ENCODE measurements around the gene GPR62.
"Not testable (repeated sequence)": the region's sequence is repeated elsewhere in the genome, so short reads cannot be mapped to it uniquely, and the experiment has no call there.

GPR62 gene

GRCh38 chr3:51988286-51989146 lies 33.3 kb downstream of the GPR62 start:
- H3K9me3 ChIP-seq (ENCODE audit: control insufficient read depth in 1 of 2, low read length in 2 of 2) = no peaks in the 10 kb centered on the region
- H3K36me3 ChIP-seq (ENCODE audit: control insufficient read depth in 1 of 2, insufficient read depth in 2 of 2, low read length in 2 of 2) = peaks cover 7 to 18% of the 10 kb centered on the region in 2 donors
- peaks cover 0 to 14% of the 10 kb centered on the region in 2 donors for H3K4me1 ChIP-seq (ENCODE audit: control insufficient read depth in 1 of 2, insufficient read depth in 2 of 2, low read length in 2 of 2)
- no peak overlapping the region for H3K27ac ChIP-seq (ENCODE audit: low read length)
- no peaks in the 10 kb centered on the region for H3K27me3 ChIP-seq (ENCODE audit: low read depth, low read length)
- no peak overlapping the region for H3K4me3 ChIP-seq (ENCODE audit: low read depth in 1 of 2, low read length in 2 of 2)

GRCh38 chr3:51990501-51990971 lies 35.4 kb downstream of the GPR62 start:
- H3K9me3 ChIP-seq (ENCODE audit: control insufficient read depth in 1 of 2, low read length in 2 of 2); H3K27ac ChIP-seq (ENCODE audit: low read length); H3K4me3 ChIP-seq (ENCODE audit: low read depth in 1 of 2, low read length in 2 of 2); H3K27me3 ChIP-seq (ENCODE audit: low read depth, low read length): not testable (repeated sequence)
- peaks cover 12 to 19% of the 10 kb centered on the region in 2 donors for H3K4me1 ChIP-seq (ENCODE audit: control insufficient read depth in 1 of 2, insufficient read depth in 2 of 2, low read length in 2 of 2)
- peaks cover 17 to 31% of the 10 kb centered on the region in 2 donors for H3K36me3 ChIP-seq (ENCODE audit: control insufficient read depth in 1 of 2, insufficient read depth in 2 of 2, low read length in 2 of 2)

GRCh38 chr3:51992017-51992682 lies 37.0 kb downstream of the GPR62 start:
- Histone ChIP-seq H3K4me1 (ENCODE audit: control insufficient read depth in 1 of 2, insufficient read depth in 2 of 2, low read length in 2 of 2) (peaks cover 12 to 19% of the 10 kb centered on the region in 2 donors), H3K36me3 (ENCODE audit: control insufficient read depth in 1 of 2, insufficient read depth in 2 of 2, low read length in 2 of 2) (peaks cover 17 to 31% of the 10 kb centered on the region in 2 donors)

GRCh38 chr3:51993657-51994056 lies 38.5 kb downstream of the GPR62 start:
- not testable (repeated sequence) for H3K27ac ChIP-seq (ENCODE audit: low read length); H3K27me3 ChIP-seq (ENCODE audit: low read depth, low read length); H3K9me3 ChIP-seq (ENCODE audit: control insufficient read depth in 1 of 2, low read length in 2 of 2); H3K4me3 ChIP-seq (ENCODE audit: low read depth in 1 of 2, low read length in 2 of 2)
- peaks cover 12 to 19% of the 10 kb centered on the region in 2 donors for H3K4me1 ChIP-seq (ENCODE audit: control insufficient read depth in 1 of 2, insufficient read depth in 2 of 2, low read length in 2 of 2)
- H3K36me3 ChIP-seq (ENCODE audit: control insufficient read depth in 1 of 2, insufficient read depth in 2 of 2, low read length in 2 of 2) = peaks cover 17 to 31% of the 10 kb centered on the region in 2 donors

More at GRCh38 chr3:51992017-51992682, 37.0 kb downstream of the GPR62 start:
- Histone ChIP-seq H3K4me3 (ENCODE audit: low read depth in 1 of 2, low read length in 2 of 2) (no peak overlapping the region), H3K27ac (ENCODE audit: low read length) (no peak overlapping the region), H3K9me3 (ENCODE audit: control insufficient read depth in 1 of 2, low read length in 2 of 2) (no peaks in the 10 kb centered on the region), H3K27me3 (ENCODE audit: low read depth, low read length) (no peaks in the 10 kb centered on the region)

- H3K4me3 ChIP-seq (ENCODE audit: low read depth in 1 of 2, low read length in 2 of 2) = peak overlapping the region; percentile 86 to 93
Observed at GRCh38 chr3:51994530-51994929, 39.3 kb downstream of the GPR62 start.

GRCh38 chr3:51995346-51996163 lies 40.4 kb downstream of the GPR62 start, which contains the start of gene RPL29:
Gene RPL29 (minus strand): TSS chr3:51995895. CDS start chr3:51995461, 434 bp downstream.
- Histone ChIP-seq H3K4me3 (ENCODE audit: low read depth in 1 of 2, low read length in 2 of 2) (peak within 1 kb of the TSS; percentile 86 to 93), H3K27me3 (ENCODE audit: low read depth, low read length) (no peaks in the 10 kb centered on the region), H3K36me3 (ENCODE audit: control insufficient read depth in 1 of 2, insufficient read depth in 2 of 2, low read length in 2 of 2) (peaks cover 17 to 31% of the 10 kb centered on the region in 2 donors), H3K27ac (ENCODE audit: low read length) (peak within 1 kb of the TSS; percentile 91), H3K9me3 (ENCODE audit: control insufficient read depth in 1 of 2, low read length in 2 of 2) (no peaks in the 10 kb centered on the region), H3K4me1 (ENCODE audit: control insufficient read depth in 1 of 2, insufficient read depth in 2 of 2, low read length in 2 of 2) (peaks cover 12 to 14% of the 10 kb centered on the region in 2 donors)

More at GRCh38 chr3:51994530-51994929, 39.3 kb downstream of the GPR62 start:
- Histone ChIP-seq H3K9me3 (ENCODE audit: control insufficient read depth in 1 of 2, low read length in 2 of 2) (no peaks in the 10 kb centered on the region), H3K36me3 (ENCODE audit: control insufficient read depth in 1 of 2, insufficient read depth in 2 of 2, low read length in 2 of 2) (peaks cover 17 to 31% of the 10 kb centered on the region in 2 donors), H3K27ac (ENCODE audit: low read length) (peak overlapping the region; percentile 91), H3K27me3 (ENCODE audit: low read depth, low read length) (no peaks in the 10 kb centered on the region), H3K4me1 (ENCODE audit: control insufficient read depth in 1 of 2, insufficient read depth in 2 of 2, low read length in 2 of 2) (peaks cover 12 to 15% of the 10 kb centered on the region in 2 donors)

GRCh38 chr3:51997172-51997571 lies 42.0 kb downstream of the GPR62 start:
- H3K4me3 ChIP-seq (ENCODE audit: low read depth in 1 of 2, low read length in 2 of 2) = no peak overlapping the region
- H3K36me3 ChIP-seq (ENCODE audit: control insufficient read depth in 1 of 2, insufficient read depth in 2 of 2, low read length in 2 of 2) = peaks cover 17 to 25% of the 10 kb centered on the region in 2 donors
- no peaks in the 10 kb centered on the region for H3K9me3 ChIP-seq (ENCODE audit: control insufficient read depth in 1 of 2, low read length in 2 of 2)
- peaks cover 12 to 18% of the 10 kb centered on the region in 2 donors for H3K4me1 ChIP-seq (ENCODE audit: control insufficient read depth in 1 of 2, insufficient read depth in 2 of 2, low read length in 2 of 2)
- H3K27me3 ChIP-seq (ENCODE audit: low read depth, low read length) = no peaks in the 10 kb centered on the region
- H3K27ac ChIP-seq (ENCODE audit: low read length) = no peak overlapping the region

- Histone ChIP-seq H3K4me3 (ENCODE audit: low read depth in 1 of 2, low read length in 2 of 2) (no peak overlapping the region), H3K27me3 (ENCODE audit: low read depth, low read length) (no peaks in the 10 kb centered on the region), H3K4me1 (ENCODE audit: control insufficient read depth in 1 of 2, insufficient read depth in 2 of 2, low read length in 2 of 2) (peaks cover 12 to 18% of the 10 kb centered on the region in 2 donors), H3K9me3 (ENCODE audit: control insufficient read depth in 1 of 2, low read length in 2 of 2) (no peaks in the 10 kb centered on the region), H3K36me3 (ENCODE audit: control insufficient read depth in 1 of 2, insufficient read depth in 2 of 2, low read length in 2 of 2) (peaks cover 10 to 17% of the 10 kb centered on the region in 2 donors), H3K27ac (ENCODE audit: low read length) (no peak overlapping the region)
Observed at GRCh38 chr3:51997935-51998596, 42.9 kb downstream of the GPR62 start.

- peaks cover 10% of the 10 kb centered on the region in 2 donors for H3K36me3 ChIP-seq (ENCODE audit: control insufficient read depth in 1 of 2, insufficient read depth in 2 of 2, low read length in 2 of 2)
- no peak overlapping the region for H3K4me3 ChIP-seq (ENCODE audit: low read depth in 1 of 2, low read length in 2 of 2)
- H3K9me3 ChIP-seq (ENCODE audit: control insufficient read depth in 1 of 2, low read length in 2 of 2) = no peaks in the 10 kb centered on the region
- peaks cover 12 to 18% of the 10 kb centered on the region in 2 donors for H3K4me1 ChIP-seq (ENCODE audit: control insufficient read depth in 1 of 2, insufficient read depth in 2 of 2, low read length in 2 of 2)
- H3K27ac ChIP-seq (ENCODE audit: low read length) = no peak overlapping the region
- no peaks in the 10 kb centered on the region for H3K27me3 ChIP-seq (ENCODE audit: low read depth, low read length)
Observed at GRCh38 chr3:51998774-51999173, 43.6 kb downstream of the GPR62 start.

GRCh38 chr3:51999846-52000245 lies 44.7 kb downstream of the GPR62 start:
- H3K27me3 ChIP-seq (ENCODE audit: low read depth, low read length) = no peaks in the 10 kb centered on the region
- no peak overlapping the region for H3K27ac ChIP-seq (ENCODE audit: low read length)
- H3K9me3 ChIP-seq (ENCODE audit: control insufficient read depth in 1 of 2, low read length in 2 of 2) = no peaks in the 10 kb centered on the region
- no peak overlapping the region for H3K4me3 ChIP-seq (ENCODE audit: low read depth in 1 of 2, low read length in 2 of 2)
- H3K4me1 ChIP-seq (ENCODE audit: control insufficient read depth in 1 of 2, insufficient read depth in 2 of 2, low read length in 2 of 2) = peaks cover 3 to 15% of the 10 kb centered on the region in 2 donors
- H3K36me3 ChIP-seq (ENCODE audit: control insufficient read depth in 1 of 2, insufficient read depth in 2 of 2, low read length in 2 of 2) = peaks cover under 1% of the 10 kb centered on the region in 2 donors

Data from muscle layer of duodenum (tissue), 2 donors.